Renal cortex interstitium (tissue), 11 donors: ENCODE results near the gene P3H2. TPM values are rescaled to one million over a fixed set of nuclear protein-coding genes. Genes with fewer than 3 reads are reported as not detected.

Experiments used
- DNase-seq, 11 donors: peaks; one replicate each; pipeline ENCODE4 v3.0.0-alpha.2; 2013; ENCODE audit warnings: low read depth in 9 of 11, low spot score in 4 of 11; ENCODE audit errors: extremely low read depth in 1 of 11
- polyA plus RNA-seq, 3 donors: library from polyadenylated mRNA; unstranded; fragments of 120-200 nt; gene quantifications; one replicate each; pipeline ENCODE4 v1.2.1, GENCODE V29; 2013; ENCODE audit not compliant: insufficient read length in 3 of 3

P3H2 gene
- polyA plus RNA-seq, 3 donors: 85.3 to 90.4 (median 86.5) TPM

DNA sequence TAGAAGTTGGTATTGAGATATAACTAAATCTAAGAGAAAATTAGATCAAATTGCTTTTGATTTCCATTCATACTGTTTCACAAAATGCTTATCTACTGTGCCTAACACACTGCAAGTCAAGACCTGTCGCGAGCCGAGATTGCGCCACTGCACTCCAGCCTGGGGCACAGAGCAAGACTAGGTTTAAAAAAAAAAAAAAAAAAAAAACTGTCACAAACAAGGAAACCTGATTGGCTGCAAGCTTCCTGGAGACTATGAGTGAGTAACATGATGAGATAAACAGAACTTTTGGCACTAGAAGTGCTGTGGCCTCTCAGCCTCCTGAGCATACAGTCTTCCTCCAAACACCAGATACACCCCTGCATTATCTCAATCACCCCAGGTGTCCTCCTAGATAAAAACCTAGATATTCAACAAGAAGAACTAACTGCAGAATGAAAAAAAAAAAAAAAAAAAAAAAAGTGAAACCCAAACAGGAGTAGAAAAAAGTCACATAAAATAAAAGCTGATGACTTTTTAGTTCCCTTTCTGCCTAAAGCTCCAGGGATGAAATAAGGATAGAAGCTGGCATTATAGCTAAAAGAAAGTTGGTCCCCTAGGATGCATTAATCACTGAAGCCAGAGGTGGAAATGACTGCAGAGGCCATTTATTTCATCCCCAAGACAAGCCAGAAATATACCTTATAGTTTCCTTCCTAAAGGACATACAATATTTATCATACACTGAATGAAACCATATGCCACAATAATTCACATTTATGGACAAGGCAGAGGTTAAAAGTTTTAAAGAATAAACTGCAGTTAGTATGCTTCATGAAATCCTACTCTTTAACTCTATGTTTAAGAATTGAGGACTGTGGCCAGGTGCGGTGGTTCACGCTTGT is 82.4 kb downstream of the P3H2 start:
- no peak for DNase-seq

- no peak for DNase-seq
Observed at GRCh38 chr3:190036631-190037030, 84.1 kb downstream of the P3H2 start.

DNA sequence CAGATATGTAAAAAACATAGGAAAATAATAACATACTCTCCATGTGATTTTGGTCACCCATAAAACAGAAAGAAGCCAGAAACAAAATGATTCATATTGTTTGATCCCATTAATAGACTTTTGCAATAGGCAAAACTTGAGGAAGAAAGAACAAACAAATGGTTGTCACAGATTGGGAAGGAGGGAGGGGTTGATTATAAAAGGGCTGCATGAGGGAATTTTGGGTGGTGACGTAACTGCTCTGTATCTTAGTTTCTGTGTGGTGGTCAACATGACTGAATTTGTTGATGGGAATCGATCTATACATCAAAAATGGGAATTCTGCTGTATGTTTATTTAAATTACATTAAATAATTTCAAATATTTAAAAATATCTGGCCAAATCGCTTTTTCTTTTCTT is 86.3 kb downstream of the P3H2 start:
- no peak for DNase-seq

- no peak for DNase-seq
Observed at GRCh38 chr3:190032923-190033322, 87.8 kb downstream of the P3H2 start.

DNA sequence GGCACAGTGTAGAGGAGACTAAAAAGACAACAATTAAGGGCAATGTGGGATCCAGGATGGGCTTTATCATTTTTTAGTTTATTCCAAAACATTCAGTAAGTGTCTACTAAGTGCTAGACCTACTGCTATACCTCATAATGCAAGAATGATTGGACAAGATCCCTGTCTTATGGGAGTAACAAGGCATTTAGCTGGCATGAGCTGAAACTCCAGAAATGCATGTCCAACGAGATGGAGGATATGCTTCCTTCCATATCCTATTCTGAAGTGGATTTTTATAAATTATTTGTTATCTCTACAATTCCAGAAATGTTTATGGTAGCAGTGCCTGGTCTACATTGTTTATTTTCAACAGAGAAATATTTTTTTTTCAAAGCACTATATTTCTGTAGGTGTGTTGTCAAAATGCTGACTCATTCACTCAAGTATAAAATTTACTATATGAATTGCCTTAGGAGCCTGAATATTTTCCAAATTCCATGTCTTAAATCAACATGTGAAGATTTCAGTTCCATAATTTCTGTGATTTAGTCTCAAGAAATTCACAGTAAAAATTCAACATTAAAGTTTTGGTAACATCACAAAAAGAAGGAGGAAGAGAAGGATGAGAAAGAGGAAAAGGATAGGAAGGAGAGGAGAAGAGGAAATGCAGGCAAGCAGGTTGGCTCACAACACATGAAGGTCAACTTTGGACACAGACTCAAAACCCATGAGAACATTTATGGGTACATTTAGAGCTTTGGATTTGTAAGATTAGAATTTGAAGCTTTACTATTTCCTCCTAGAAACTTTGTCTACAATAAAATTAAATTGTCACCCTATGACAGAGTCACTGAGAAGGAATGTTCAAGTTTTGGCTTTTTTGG is 88.6 kb downstream of the P3H2 start:
- no peak for DNase-seq

- no peak for DNase-seq
Observed at GRCh38 chr3:190027116-190027515, 93.6 kb downstream of the P3H2 start.

- no peak for DNase-seq
Observed at GRCh38 chr3:190026154-190026553, 94.5 kb downstream of the P3H2 start.

DNA sequence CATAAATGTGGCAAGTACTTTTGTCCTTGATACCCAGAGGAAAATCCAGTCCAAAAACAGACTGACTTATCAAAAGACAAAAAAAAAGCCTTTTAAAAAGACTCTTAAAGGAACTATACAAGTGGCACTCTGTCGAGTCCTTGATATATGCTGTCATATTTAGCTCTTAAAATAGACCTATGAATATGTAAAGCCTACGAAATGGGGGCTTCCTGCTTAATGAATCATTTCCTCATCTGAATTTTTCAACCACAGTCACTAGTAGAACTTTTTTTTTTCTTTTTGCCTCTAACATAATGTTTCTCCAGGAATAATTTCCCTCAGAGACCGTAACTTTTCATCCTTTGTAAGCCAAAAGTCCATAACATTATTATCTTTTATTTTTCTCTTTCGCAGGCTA is 95.8 kb downstream of the P3H2 start:
- no peak for DNase-seq

GRCh38 chr3:190019844-190020243 is 100.9 kb downstream of the P3H2 start:
- no peak for DNase-seq

DNA sequence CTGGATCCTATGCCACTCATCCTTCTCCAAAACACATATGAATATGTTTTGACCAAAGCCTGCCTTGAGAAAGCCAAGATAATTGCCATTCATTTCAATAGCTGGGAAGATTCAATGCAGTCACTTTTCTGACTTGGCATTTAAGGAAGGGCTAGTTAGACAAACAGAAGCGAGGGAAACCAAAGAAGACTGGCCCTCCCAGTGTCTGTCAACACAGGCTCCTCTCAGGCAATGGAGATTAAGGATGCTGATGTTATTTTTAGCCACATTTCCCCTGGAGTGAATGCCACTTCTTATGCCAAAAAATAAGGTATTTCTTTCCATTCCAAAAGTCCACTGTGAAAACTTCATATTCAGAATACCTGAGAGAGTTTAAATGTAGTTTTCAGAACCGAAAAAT is 101.7 kb downstream of the P3H2 start:
- DNase-seq: no peak

- DNase-seq: no peak
Observed at GRCh38 chr3:190018460-190018859, 102.2 kb downstream of the P3H2 start.

DNA sequence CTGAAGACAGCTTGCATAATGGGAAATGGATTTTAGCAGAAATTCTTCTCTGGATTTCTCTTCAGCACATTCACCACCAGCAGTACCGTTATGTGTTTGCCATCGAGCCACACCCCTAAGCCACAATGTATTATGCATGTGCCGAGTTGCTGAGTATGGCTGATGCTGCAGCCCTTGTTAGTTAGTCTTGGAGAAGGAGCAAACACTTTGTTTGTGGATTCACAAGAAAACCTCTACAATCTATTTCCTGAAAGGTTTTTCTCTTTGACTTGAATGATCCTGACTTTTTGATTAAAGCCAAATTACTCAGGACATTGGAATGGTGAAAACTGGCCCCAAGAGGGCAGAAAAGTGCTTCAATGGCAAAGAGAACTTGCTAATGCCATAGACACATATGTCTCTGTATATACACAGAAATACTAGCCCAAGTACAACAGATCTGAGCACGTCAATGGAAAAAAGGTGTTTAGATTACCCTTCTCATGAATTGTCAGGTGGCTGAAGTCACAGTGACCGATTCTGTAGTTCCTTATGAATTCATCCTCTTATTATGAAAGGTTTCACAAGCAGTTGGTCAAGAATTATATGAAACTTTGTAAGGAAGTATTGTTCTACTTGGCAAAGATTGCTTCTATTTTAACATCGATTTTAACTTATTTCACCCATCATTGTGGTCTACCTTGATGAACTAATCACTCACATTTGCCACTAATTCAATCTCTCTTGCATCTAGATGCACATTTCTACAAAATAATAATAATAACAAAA is 103.0 kb downstream of the P3H2 start:
- DNase-seq: peak in 4 of 11 donors; percentile 45 to 63 (median 53)

DNA sequence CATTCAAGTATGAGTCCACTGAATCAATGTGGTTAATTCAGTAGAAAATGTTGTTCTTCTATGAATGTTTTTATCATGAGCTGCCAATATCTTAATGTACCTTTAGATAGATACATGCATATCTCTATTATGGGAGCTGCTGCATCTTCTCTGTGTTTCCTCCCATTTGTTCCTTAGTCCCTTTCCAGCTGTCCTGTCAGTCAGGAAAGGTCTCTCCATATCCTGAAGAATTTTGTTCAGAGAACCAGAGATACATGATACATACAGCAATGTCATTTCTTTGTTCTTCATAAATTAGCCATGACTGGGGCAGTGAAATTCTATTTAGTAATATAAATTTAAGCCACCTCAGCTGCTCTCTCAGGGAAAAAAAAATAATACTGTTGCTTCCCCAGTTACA is 103.7 kb downstream of the P3H2 start:
- no peak for DNase-seq

- no peak for DNase-seq
Observed at GRCh38 chr3:190014940-190015339, 105.8 kb downstream of the P3H2 start.

DNA sequence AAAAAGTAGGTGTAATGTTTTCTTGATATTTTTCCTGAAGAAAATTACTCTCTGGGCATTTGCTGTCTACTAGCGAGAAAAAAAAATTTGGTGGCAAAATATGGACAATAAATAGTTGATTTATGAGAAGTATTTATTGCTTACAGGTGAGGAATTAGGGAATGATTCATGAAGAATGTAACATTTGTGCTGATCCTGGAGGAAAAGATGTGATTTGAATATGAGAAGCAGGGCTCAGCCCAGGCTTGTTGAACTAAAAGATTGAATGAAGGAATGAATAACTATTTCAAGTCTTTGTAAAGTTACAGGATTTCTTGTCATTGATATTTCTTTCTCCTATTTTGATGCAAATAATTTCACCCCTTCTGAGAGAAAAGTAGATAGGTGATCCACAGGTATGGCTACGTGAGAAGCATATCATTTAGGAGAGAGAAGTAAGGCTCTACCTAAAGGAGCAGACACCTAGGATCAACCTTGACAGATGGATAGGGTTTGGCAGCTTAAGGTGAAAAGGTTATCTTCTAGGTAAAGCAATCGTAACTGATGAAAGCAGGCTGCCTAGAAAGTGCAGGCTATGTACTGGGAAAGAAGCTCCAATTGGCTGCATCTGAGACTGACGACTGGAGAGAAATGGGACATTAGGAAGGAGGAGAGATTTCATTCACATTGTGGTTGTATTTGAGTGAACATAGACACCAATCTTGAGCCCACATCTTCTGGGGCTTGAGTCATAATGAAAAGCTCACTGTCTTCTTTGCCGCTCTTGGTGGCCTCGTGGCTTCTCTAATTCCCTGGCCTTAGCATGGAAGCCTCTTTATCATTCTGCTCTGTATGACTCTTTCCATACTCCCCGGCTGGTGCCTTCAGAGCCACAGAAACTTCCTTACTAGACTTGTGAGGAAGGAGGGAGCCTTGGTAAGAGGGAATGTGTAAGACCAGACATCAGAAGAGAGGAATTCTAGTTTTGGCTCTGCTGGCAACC is 106.5 kb downstream of the P3H2 start:
- no peak for DNase-seq

DNA sequence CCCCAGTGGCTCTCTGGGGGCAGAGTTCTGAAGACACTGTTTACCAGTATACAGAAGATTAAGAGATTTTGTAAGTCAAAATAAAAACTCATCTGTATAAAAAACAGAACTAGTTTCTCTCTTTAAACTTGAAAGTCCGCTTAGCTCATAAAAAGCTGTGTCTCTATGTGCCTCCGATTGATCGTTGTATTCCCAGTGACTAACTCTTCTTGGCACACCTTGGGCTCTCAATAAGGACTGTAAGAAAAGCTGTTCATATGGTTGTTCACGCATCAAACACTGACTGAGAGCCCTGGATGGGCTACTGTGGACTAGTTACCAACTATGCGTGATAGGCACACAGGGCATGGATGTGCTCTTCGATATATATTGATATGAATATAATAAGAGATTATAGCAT is 107.9 kb downstream of the P3H2 start:
- DNase-seq: no peak

GRCh38 chr3:190012314-190012782 is 108.3 kb downstream of the P3H2 start:
- peak in 5 of 11 donors; percentile 16 to 43 (median 21) for DNase-seq

DNA sequence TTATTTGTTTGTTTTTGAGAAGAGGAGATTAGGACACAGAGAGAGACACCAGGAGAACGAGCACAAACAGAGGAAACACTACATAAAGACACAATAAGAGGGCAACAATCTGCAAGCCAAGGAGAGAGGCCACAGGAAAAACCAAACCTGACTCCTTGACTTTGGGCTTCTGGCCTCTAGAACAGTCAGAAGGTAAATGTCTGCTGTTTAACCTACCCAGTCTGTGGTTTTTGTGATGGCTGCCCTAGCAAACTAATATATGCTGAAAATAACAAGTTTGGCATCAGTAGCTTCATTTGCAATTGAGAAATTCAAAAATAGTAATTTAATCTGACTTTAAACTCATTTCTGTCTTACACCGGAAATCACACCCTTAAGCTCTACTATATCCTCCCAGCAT is 110.2 kb downstream of the P3H2 start:
- no peak for DNase-seq
